Spleen (tissue), 7 donors: Measurements from ENCODE around the gene PCSK4.
"Not testable (repeated sequence)": the region's sequence is repeated elsewhere in the genome, so short reads cannot be mapped to it uniquely, and the experiment has no call there.

Source experiments
- CTCF ChIP-seq, 11 experiments: fragments of 200-600 bp in 7 of 11; fragments of 450-650 bp in 4 of 11; sonication (generic) in 4 of 11; IDR thresholded peaks in 8 of 11; conservative IDR thresholded peaks in 3 of 11; 1 replicate in 7 of 11; 2 replicates in 4 of 11; pipeline versions ENCODE4 v1.4.0 to v1.8.0; 2016 to 2021; ENCODE audit warnings: antibody characterized with exemption in 11 of 11, inconsistent platforms in 4 of 11, mild to moderate bottlenecking in 1 of 11
- POLR2A ChIP-seq, 3 donors: fragments of 450-650 bp; IDR thresholded peaks; one replicate each; pipeline ENCODE4 v1.5.1; 2017; ENCODE audit warnings: antibody characterized with exemption in 3 of 3, mild to moderate bottlenecking in 1 of 3
- donor health status: DM: no; HTN: no; CAD: no; lungs with moderate emphysema.
- donor health status: DM: no; HTN: no; CAD: no.
- donor health status: DM: no; HTN: no; CAD: no.

GRCh38 chr19:1539749-1540148 lies 49.6 kb upstream of the PCSK4 start:
- not testable (repeated sequence) for TF ChIP-seq CTCF (IDR thresholded peaks at IDR 0.05 in 8 of 11, conservative IDR thresholded peaks at IDR 0.05 in 3 of 11); POLR2A (IDR thresholded peaks at IDR 0.05)
